HepG2 (cell line): ENCODE results near the gene CDC42EP4. TPM values are rescaled to one million over a fixed set of nuclear protein-coding genes. Genes with fewer than 3 reads are reported as not detected.

Source experiments
- AGO2 ChIP-seq: fragments of 200-400 bp; formaldehyde crosslinking; optimal IDR thresholded peaks from 2 replicates; pipeline ENCODE3; 2017; ENCODE audit warnings: mild to moderate bottlenecking, low read depth, low read length, moderate library complexity
- FOXM1 ChIP-seq: sonication (generic); formaldehyde crosslinking; IDR thresholded peaks from 2 replicates; pipeline ENCODE4 v1.5.0; 2020; ENCODE audit warnings: missing genetic modification reagents
- HOXA7 ChIP-seq: sonication (generic); formaldehyde crosslinking; IDR thresholded peaks from 2 replicates; pipeline ENCODE4 v1.8.1; 2022; ENCODE audit warnings: mild to moderate bottlenecking, missing genetic modification reagents, moderate library complexity
- MAFF ChIP-seq: IDR thresholded peaks from 2 replicates; pipeline ENCODE4 v1.6.1; 2011; ENCODE audit warnings: low read depth, low read length, improper control_type of control experiment
- MEF2D ChIP-seq: sonication (generic); formaldehyde crosslinking; IDR thresholded peaks from 2 replicates; pipeline ENCODE4 v1.5.1; 2020; ENCODE audit warnings: mild to moderate bottlenecking, missing genetic modification reagents
- MTA1 ChIP-seq: sonication (generic); formaldehyde crosslinking; IDR thresholded peaks from 2 replicates; pipeline ENCODE4 v1.4.0; 2020; ENCODE audit warnings: missing genetic modification reagents, mild to moderate bottlenecking, borderline replicate concordance
- NONO ChIP-seq, 2 experiments: fragments of 450-650 bp in 1 of 2; sonication (generic) in 1 of 2; formaldehyde crosslinking in 1 of 2; IDR thresholded peaks in 1 of 2; conservative IDR thresholded peaks in 1 of 2; 2 replicates each; pipeline versions ENCODE4 v1.6.1 to v1.8.0; 2017 to 2022; ENCODE audit warnings: mild to moderate bottlenecking in 1 of 2, missing genetic modification reagents in 1 of 2, moderate library complexity in 1 of 2
- SALL1 ChIP-seq: sonication (generic); formaldehyde crosslinking; IDR thresholded peaks from 2 replicates; pipeline ENCODE4 v1.8.0; 2022; ENCODE audit warnings: mild to moderate bottlenecking, missing genetic modification reagents
- ZNF10 ChIP-seq: sonication (generic); formaldehyde crosslinking; IDR thresholded peaks from 2 replicates; pipeline ENCODE4 v1.4.0; 2020; ENCODE audit warnings: mild to moderate bottlenecking, low read depth, missing genetic modification reagents, borderline replicate concordance
- ZNF101 ChIP-seq: sonication (generic); formaldehyde crosslinking; IDR thresholded peaks from 2 replicates; pipeline ENCODE4 v1.4.0; 2020; ENCODE audit warnings: mild to moderate bottlenecking, low read depth, missing genetic modification reagents, borderline replicate concordance
- ZNF333 ChIP-seq: sonication (generic); formaldehyde crosslinking; IDR thresholded peaks from 2 replicates; pipeline ENCODE4 v1.4.0; 2020; ENCODE audit warnings: mild to moderate bottlenecking, missing genetic modification reagents, borderline replicate concordance
- ZNF552 ChIP-seq: sonication (generic); formaldehyde crosslinking; IDR thresholded peaks from 2 replicates; pipeline ENCODE4 v1.9.0; 2022; ENCODE audit warnings: missing genetic modification reagents, mild to moderate bottlenecking, borderline replicate concordance
- ZNF615 ChIP-seq: sonication (generic); formaldehyde crosslinking; IDR thresholded peaks from 2 replicates; pipeline ENCODE4 v1.5.0; 2020; ENCODE audit warnings: mild to moderate bottlenecking, missing genetic modification reagents, borderline replicate concordance
- ZNF616 ChIP-seq: sonication (generic); formaldehyde crosslinking; IDR thresholded peaks from 2 replicates; pipeline ENCODE4 v1.5.0; 2020; ENCODE audit warnings: low read depth, mild to moderate bottlenecking, missing genetic modification reagents
- ZNF766 ChIP-seq: sonication (generic); formaldehyde crosslinking; IDR thresholded peaks from 2 replicates; pipeline ENCODE4 v1.5.0; 2020; ENCODE audit warnings: missing genetic modification reagents, borderline replicate concordance
- ZNF782 ChIP-seq: sonication (generic); formaldehyde crosslinking; IDR thresholded peaks from 2 replicates; pipeline ENCODE4 v1.4.0; 2020; ENCODE audit warnings: missing genetic modification reagents, mild to moderate bottlenecking, borderline replicate concordance
- ZSCAN30 ChIP-seq: sonication (generic); formaldehyde crosslinking; IDR thresholded peaks from 2 replicates; pipeline ENCODE4 v1.5.0; 2020; ENCODE audit warnings: mild to moderate bottlenecking, missing genetic modification reagents
- polyA plus RNA-seq, 8 experiments: library from polyadenylated mRNA; depleted of rRNA in 3 of 8; stranded (reverse) in 7 of 8; unstranded in 1 of 8; fragments of >200 nt; fragmentation: Illumina TruSeq in 4 of 8; extraction: Trizol in 4 of 8; gene quantifications; 2 replicates each; pipeline versions ENCODE4 v1.2.1 to v1.2.3, GENCODE V29; 2011 to 2016; ENCODE audit warnings: low read depth in 4 of 8, missing spikeins in 1 of 8, mixed read lengths in 1 of 8; ENCODE audit not compliant: insufficient read depth in 1 of 8
- total RNA-seq, 5 experiments: library from RNA; depleted of rRNA; stranded (reverse); fragments of >200 nt; fragmentation: Illumina TruSeq; extraction: Trizol; gene quantifications; 2 replicates each; pipeline ENCODE4 v1.2.3, GENCODE V29; 2016; ENCODE audit warnings: low read depth in 1 of 5
- TF ChIP-seq, protein P1 (sequence below): sonication (generic); formaldehyde crosslinking; IDR thresholded peaks from 2 replicates; pipeline ENCODE4 v1.4.0; 2020; ENCODE audit warnings: missing genetic modification reagents
- TF ChIP-seq, protein P2 (sequence below): sonication (generic); formaldehyde crosslinking; IDR thresholded peaks from 2 replicates; pipeline ENCODE4 v1.4.0; 2020; ENCODE audit warnings: mild to moderate bottlenecking, missing genetic modification reagents, borderline replicate concordance
- TF ChIP-seq, protein P3 (sequence below): IDR thresholded peaks from 2 replicates; pipeline ENCODE4 v1.6.1; 2016; ENCODE audit warnings: missing genetic modification reagents, missing compliant biosample characterization
- TF ChIP-seq, protein P4 (sequence below): sonication (generic); formaldehyde crosslinking; IDR thresholded peaks from 2 replicates; pipeline ENCODE4 v1.9.0; 2022; ENCODE audit warnings: low read depth, missing genetic modification reagents

Gene CDC42EP4
- total and polyA plus RNA-seq, 2 of the 13 experiments (the other 11 are each of a cell fraction or from before 2014, with no cell fraction given): 19.0 to 54.0 TPM

DNA sequence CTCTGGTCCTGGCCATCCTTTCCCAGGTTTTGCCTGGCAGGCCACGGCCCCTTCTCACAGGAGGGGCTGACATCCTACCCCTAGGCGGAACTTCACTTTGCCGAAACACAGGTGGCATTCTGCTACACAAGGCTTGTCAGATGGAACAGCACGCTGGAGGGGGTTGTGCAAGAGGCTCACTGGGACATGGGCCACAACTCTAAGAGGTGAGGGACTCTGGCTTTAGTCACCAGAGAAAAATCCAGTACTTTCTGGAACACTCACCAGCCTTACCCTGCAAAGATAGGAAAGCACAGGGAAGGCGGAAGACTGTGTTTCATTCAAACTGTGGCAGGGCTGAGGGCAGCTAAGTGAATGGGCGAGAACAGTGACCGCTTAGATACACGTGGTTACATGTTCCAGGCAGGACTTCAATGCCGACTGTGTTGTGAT is 18.3 kb downstream of the CDC42EP4 start (continued):
- TF ChIP-seq, protein P1, sequence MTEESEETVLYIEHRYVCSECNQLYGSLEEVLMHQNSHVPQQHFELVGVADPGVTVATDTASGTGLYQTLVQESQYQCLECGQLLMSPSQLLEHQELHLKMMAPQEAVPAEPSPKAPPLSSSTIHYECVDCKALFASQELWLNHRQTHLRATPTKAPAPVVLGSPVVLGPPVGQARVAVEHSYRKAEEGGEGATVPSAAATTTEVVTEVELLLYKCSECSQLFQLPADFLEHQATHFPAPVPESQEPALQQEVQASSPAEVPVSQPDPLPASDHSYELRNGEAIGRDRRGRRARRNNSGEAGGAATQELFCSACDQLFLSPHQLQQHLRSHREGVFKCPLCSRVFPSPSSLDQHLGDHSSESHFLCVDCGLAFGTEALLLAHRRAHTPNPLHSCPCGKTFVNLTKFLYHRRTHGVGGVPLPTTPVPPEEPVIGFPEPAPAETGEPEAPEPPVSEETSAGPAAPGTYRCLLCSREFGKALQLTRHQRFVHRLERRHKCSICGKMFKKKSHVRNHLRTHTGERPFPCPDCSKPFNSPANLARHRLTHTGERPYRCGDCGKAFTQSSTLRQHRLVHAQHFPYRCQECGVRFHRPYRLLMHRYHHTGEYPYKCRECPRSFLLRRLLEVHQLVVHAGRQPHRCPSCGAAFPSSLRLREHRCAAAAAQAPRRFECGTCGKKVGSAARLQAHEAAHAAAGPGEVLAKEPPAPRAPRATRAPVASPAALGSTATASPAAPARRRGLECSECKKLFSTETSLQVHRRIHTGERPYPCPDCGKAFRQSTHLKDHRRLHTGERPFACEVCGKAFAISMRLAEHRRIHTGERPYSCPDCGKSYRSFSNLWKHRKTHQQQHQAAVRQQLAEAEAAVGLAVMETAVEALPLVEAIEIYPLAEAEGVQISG (CRISPR knock-in tag): no peak
- TF ChIP-seq HOXA7 (CRISPR knock-in tag): no peak
- 0 out of 2 replicates have a peak, but pooled peaks have one; percentile 33 for TF ChIP-seq MAFF
- no peak for TF ChIP-seq ZNF766 (CRISPR knock-in tag)
- no peak for TF ChIP-seq ZNF615
- TF ChIP-seq ZNF552 (CRISPR knock-in tag): no peak
- TF ChIP-seq, protein P2, sequence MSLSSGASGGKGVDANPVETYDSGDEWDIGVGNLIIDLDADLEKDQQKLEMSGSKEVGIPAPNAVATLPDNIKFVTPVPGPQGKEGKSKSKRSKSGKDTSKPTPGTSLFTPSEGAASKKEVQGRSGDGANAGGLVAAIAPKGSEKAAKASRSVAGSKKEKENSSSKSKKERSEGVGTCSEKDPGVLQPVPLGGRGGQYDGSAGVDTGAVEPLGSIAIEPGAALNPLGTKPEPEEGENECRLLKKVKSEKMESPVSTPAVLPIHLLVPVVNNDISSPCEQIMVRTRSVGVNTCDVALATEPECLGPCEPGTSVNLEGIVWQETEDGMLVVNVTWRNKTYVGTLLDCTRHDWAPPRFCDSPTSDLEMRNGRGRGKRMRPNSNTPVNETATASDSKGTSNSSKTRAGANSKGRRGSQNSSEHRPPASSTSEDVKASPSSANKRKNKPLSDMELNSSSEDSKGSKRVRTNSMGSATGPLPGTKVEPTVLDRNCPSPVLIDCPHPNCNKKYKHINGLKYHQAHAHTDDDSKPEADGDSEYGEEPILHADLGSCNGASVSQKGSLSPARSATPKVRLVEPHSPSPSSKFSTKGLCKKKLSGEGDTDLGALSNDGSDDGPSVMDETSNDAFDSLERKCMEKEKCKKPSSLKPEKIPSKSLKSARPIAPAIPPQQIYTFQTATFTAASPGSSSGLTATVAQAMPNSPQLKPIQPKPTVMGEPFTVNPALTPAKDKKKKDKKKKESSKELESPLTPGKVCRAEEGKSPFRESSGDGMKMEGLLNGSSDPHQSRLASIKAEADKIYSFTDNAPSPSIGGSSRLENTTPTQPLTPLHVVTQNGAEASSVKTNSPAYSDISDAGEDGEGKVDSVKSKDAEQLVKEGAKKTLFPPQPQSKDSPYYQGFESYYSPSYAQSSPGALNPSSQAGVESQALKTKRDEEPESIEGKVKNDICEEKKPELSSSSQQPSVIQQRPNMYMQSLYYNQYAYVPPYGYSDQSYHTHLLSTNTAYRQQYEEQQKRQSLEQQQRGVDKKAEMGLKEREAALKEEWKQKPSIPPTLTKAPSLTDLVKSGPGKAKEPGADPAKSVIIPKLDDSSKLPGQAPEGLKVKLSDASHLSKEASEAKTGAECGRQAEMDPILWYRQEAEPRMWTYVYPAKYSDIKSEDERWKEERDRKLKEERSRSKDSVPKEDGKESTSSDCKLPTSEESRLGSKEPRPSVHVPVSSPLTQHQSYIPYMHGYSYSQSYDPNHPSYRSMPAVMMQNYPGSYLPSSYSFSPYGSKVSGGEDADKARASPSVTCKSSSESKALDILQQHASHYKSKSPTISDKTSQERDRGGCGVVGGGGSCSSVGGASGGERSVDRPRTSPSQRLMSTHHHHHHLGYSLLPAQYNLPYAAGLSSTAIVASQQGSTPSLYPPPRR: no peak
- TF ChIP-seq, protein P3, sequence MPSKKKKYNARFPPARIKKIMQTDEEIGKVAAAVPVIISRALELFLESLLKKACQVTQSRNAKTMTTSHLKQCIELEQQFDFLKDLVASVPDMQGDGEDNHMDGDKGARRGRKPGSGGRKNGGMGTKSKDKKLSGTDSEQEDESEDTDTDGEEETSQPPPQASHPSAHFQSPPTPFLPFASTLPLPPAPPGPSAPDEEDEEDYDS (CRISPR knock-in tag): no peak
- no peak for TF ChIP-seq AGO2
- TF ChIP-seq ZSCAN30: no peak
- TF ChIP-seq MTA1 (CRISPR knock-in tag): no peak
- TF ChIP-seq ZNF101 (CRISPR knock-in tag): no peak
- TF ChIP-seq SALL1 (CRISPR knock-in tag): peak; percentile 33
- no peak for TF ChIP-seq FOXM1 (CRISPR knock-in tag)
- no peak for TF ChIP-seq ZNF616 (CRISPR knock-in tag)
- no peak for TF ChIP-seq NONO (IDR thresholded peaks at IDR 0.05)
- no peak for TF ChIP-seq NONO (CRISPR knock-in tag; conservative IDR thresholded peaks at IDR 0.05)
- TF ChIP-seq MEF2D (CRISPR knock-in tag): no peak
- TF ChIP-seq ZNF10: no peak
- TF ChIP-seq, protein P4, sequence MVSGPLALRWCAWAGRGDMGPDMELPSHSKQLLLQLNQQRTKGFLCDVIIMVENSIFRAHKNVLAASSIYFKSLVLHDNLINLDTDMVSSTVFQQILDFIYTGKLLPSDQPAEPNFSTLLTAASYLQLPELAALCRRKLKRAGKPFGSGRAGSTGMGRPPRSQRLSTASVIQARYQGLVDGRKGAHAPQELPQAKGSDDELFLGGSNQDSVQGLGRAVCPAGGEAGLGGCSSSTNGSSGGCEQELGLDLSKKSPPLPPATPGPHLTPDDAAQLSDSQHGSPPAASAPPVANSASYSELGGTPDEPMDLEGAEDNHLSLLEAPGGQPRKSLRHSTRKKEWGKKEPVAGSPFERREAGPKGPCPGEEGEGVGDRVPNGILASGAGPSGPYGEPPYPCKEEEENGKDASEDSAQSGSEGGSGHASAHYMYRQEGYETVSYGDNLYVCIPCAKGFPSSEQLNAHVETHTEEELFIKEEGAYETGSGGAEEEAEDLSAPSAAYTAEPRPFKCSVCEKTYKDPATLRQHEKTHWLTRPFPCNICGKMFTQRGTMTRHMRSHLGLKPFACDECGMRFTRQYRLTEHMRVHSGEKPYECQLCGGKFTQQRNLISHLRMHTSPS (CRISPR knock-in tag): no peak
- TF ChIP-seq ZNF333 (CRISPR knock-in tag): no peak
- no peak for TF ChIP-seq ZNF782 (CRISPR knock-in tag)
